GM10266 (cell line): Measurements from ENCODE around the gene EIF2A.
"Not testable (repeated sequence)": the region's sequence is repeated elsewhere in the genome, so short reads cannot be mapped to it uniquely, and the experiment has no call there.

Source experiments
- DNase-seq: peaks from one replicate; pipeline ENCODE4 v3.0.0; 2012; ENCODE audit errors: extremely low spot score
- CTCF ChIP-seq: IDR thresholded peaks from 2 replicates; pipeline ENCODE4 v1.5.1; 2012; ENCODE audit warnings: mild to moderate bottlenecking, low read depth; ENCODE audit not compliant: control insufficient read depth, insufficient read depth; ENCODE audit errors: missing control alignments

EIF2A gene

GRCh38 chr3:150610785-150611184, 64.2 kb downstream of the EIF2A start:
- no peak for DNase-seq
- TF ChIP-seq CTCF: no peak

GRCh38 chr3:150611666-150612065, 65.1 kb downstream of the EIF2A start:
- no peak for TF ChIP-seq CTCF
- DNase-seq: no peak

- no peak for TF ChIP-seq CTCF
Observed at GRCh38 chr3:150612494-150612893, 65.9 kb downstream of the EIF2A start.

GRCh38 chr3:150613034-150613433, 66.4 kb downstream of the EIF2A start:
- no peak for TF ChIP-seq CTCF

More at GRCh38 chr3:150612494-150612893, 65.9 kb downstream of the EIF2A start:
- DNase-seq: peak; percentile 25

GRCh38 chr3:150613709-150614480, 67.3 kb downstream of the EIF2A start:
- TF ChIP-seq CTCF: no peak
- DNase-seq: no peak

More at GRCh38 chr3:150613034-150613433, 66.4 kb downstream of the EIF2A start:
- DNase-seq: no peak

GRCh38 chr3:150620002-150620689, 73.6 kb downstream of the EIF2A start:
- TF ChIP-seq CTCF: no peak
- no peak for DNase-seq

- DNase-seq: not testable (repeated sequence)
Observed at GRCh38 chr3:150622955-150623354, 76.4 kb downstream of the EIF2A start.

GRCh38 chr3:150623945-150624344, 77.4 kb downstream of the EIF2A start:
- TF ChIP-seq CTCF: no peak
- DNase-seq: no peak
